HepG2 (cell line): ENCODE results near the gene PLPP3. TPM values are rescaled to one million over a fixed set of nuclear protein-coding genes. Genes with fewer than 3 reads are reported as not detected.

Experiments used
- AHDC1 ChIP-seq: sonication (generic); formaldehyde crosslinking; IDR thresholded peaks from 2 replicates; pipeline ENCODE4 v1.5.1; 2020; ENCODE audit warnings: mild to moderate bottlenecking, missing genetic modification reagents, borderline replicate concordance
- ELF3 ChIP-seq: IDR thresholded peaks from 2 replicates; pipeline ENCODE4 v1.6.1; 2016; ENCODE audit warnings: missing genetic modification reagents, missing compliant biosample characterization
- EP300 ChIP-seq, 3 experiments: sonication (generic) in 1 of 3; formaldehyde crosslinking in 1 of 3; IDR thresholded peaks; 2 replicates each; pipeline versions ENCODE4 v1.5.1 to v1.6.1; 2011 to 2020; ENCODE audit warnings: low read depth in 2 of 3, low read length in 2 of 3, borderline replicate concordance in 1 of 3, improper control_type of control experiment in 1 of 3, mild to moderate bottlenecking in 1 of 3, missing genetic modification reagents in 1 of 3, moderate library complexity in 1 of 3
- FOXK1 ChIP-seq: sonication (generic); formaldehyde crosslinking; IDR thresholded peaks from 2 replicates; pipeline ENCODE4 v1.4.0; 2020; ENCODE audit warnings: low read depth, missing genetic modification reagents, borderline replicate concordance
- IRF2 ChIP-seq: IDR thresholded peaks from 2 replicates; pipeline ENCODE4 v1.6.1; 2018; ENCODE audit warnings: missing genetic modification reagents, missing compliant biosample characterization
- KDM6A ChIP-seq: IDR thresholded peaks from 2 replicates; pipeline ENCODE4 v1.6.1; 2016; ENCODE audit warnings: low read depth
- MIXL1 ChIP-seq: IDR thresholded peaks from 2 replicates; pipeline ENCODE4 v1.6.1; 2016
- NFAT5 ChIP-seq: sonication (generic); formaldehyde crosslinking; IDR thresholded peaks from 2 replicates; pipeline ENCODE4 v1.4.0; 2020; ENCODE audit warnings: missing genetic modification reagents
- PAXIP1 ChIP-seq: sonication (generic); formaldehyde crosslinking; conservative IDR thresholded peaks from 2 replicates; pipeline ENCODE4 v1.4.0; 2020; ENCODE audit warnings: mild to moderate bottlenecking, missing genetic modification reagents, moderate library complexity
- RFXANK ChIP-seq: IDR thresholded peaks from 2 replicates; pipeline ENCODE4 v1.6.1; 2016
- SALL1 ChIP-seq: sonication (generic); formaldehyde crosslinking; IDR thresholded peaks from 2 replicates; pipeline ENCODE4 v1.8.0; 2022; ENCODE audit warnings: mild to moderate bottlenecking, missing genetic modification reagents
- YEATS2 ChIP-seq: sonication (generic); formaldehyde crosslinking; IDR thresholded peaks from 2 replicates; pipeline ENCODE4 v1.4.0; 2020; ENCODE audit warnings: missing genetic modification reagents, borderline replicate concordance
- ZNF331 ChIP-seq: sonication (generic); formaldehyde crosslinking; IDR thresholded peaks from 2 replicates; pipeline ENCODE4 v1.4.0; 2020; ENCODE audit warnings: missing genetic modification reagents
- ZNF788 ChIP-seq: sonication (generic); formaldehyde crosslinking; IDR thresholded peaks from 2 replicates; pipeline ENCODE4 v1.5.0; 2020; ENCODE audit warnings: mild to moderate bottlenecking, missing genetic modification reagents, borderline replicate concordance
- ZNF790 ChIP-seq: sonication (generic); formaldehyde crosslinking; IDR thresholded peaks from 2 replicates; pipeline ENCODE4 v1.8.0; 2022; ENCODE audit warnings: missing genetic modification reagents, mild to moderate bottlenecking, borderline replicate concordance
- ZSCAN29 ChIP-seq: sonication (generic); formaldehyde crosslinking; conservative IDR thresholded peaks from 2 replicates; pipeline ENCODE4 v1.4.0; 2020; ENCODE audit warnings: mild to moderate bottlenecking, missing genetic modification reagents
- polyA plus RNA-seq, 8 experiments: library from polyadenylated mRNA; depleted of rRNA in 3 of 8; stranded (reverse) in 7 of 8; unstranded in 1 of 8; fragments of >200 nt; fragmentation: Illumina TruSeq in 4 of 8; extraction: Trizol in 4 of 8; gene quantifications; 2 replicates each; pipeline versions ENCODE4 v1.2.1 to v1.2.3, GENCODE V29; 2011 to 2016; ENCODE audit warnings: low read depth in 4 of 8, missing spikeins in 1 of 8, mixed read lengths in 1 of 8; ENCODE audit not compliant: insufficient read depth in 1 of 8
- total RNA-seq, 5 experiments: library from RNA; depleted of rRNA; stranded (reverse); fragments of >200 nt; fragmentation: Illumina TruSeq; extraction: Trizol; gene quantifications; 2 replicates each; pipeline ENCODE4 v1.2.3, GENCODE V29; 2016; ENCODE audit warnings: low read depth in 1 of 5

PLPP3 gene
- total and polyA plus RNA-seq, 2 of the 13 experiments (the other 11 are each of a cell fraction or from before 2014, with no cell fraction given): 49.7 to 65.8 TPM

- peak; percentile 66; the same call in 1 of the 2 replicates for TF ChIP-seq AHDC1 (CRISPR knock-in tag)
- TF ChIP-seq IRF2 (CRISPR knock-in tag): 0 out of 2 replicates have a peak, but pooled peaks have one; percentile 42
- peak in 1 of 2 experiments; percentile 76; a peak in 2 of 4 replicates for TF ChIP-seq EP300 (IDR thresholded peaks at IDR 0.05; ENCODE audit: low read depth in 2 of 2, low read length in 2 of 2)
- TF ChIP-seq EP300 (CRISPR knock-in tag; IDR thresholded peaks at IDR 0.05; ENCODE audit: borderline replicate concordance): no peak
- peak; percentile 51; the same call in 1 of the 2 replicates for TF ChIP-seq FOXK1 (CRISPR knock-in tag)
- peak; percentile 60 for TF ChIP-seq PAXIP1 (CRISPR knock-in tag)
- TF ChIP-seq RFXANK: no peak
- TF ChIP-seq ZSCAN29 (CRISPR knock-in tag): no peak
- no peak for TF ChIP-seq NFAT5 (CRISPR knock-in tag)
- TF ChIP-seq ZNF331 (CRISPR knock-in tag): 0 out of 2 replicates have a peak, but pooled peaks have one; percentile 55
- TF ChIP-seq MIXL1 (CRISPR knock-in tag): 0 out of 2 replicates have a peak, but pooled peaks have one; percentile 48
- peak; percentile 86 for TF ChIP-seq ELF3
- TF ChIP-seq KDM6A (CRISPR knock-in tag): peak; percentile 48; the same call in 1 of the 2 replicates
- 0 out of 2 replicates have a peak, but pooled peaks have one; percentile 11 for TF ChIP-seq YEATS2
- TF ChIP-seq ZNF790 (CRISPR knock-in tag): no peak
- no peak for TF ChIP-seq ZNF788 (CRISPR knock-in tag)
- no peak for TF ChIP-seq SALL1
These were observed 96.9 kb downstream of the PLPP3 start (continued) for GRCh38 chr1:56482486-56482885.
